DND-41 (cell line): ENCODE data around the gene OR6V1.

Source experiments
- CTCF ChIP-seq: IDR thresholded peaks from 2 replicates; pipeline ENCODE4 v1.5.1; 2012; ENCODE audit warnings: borderline replicate concordance, low read length, moderate library complexity, mild to moderate bottlenecking; ENCODE audit not compliant: poor library complexity, severe bottlenecking; ENCODE audit errors: extremely low read depth
- EZH2 ChIP-seq: IDR thresholded peaks from 3 replicates; pipeline ENCODE4 v1.6.1; 2012; ENCODE audit warnings: borderline replicate concordance, low read depth, mild to moderate bottlenecking, moderate library complexity, low read length, inconsistent platforms; ENCODE audit not compliant: severe bottlenecking

- no peak for TF ChIP-seq EZH2
- TF ChIP-seq CTCF, result no peak
Observed at GRCh38 chr7:143074141-143074540, 22.0 kb downstream of the OR6V1 start.
